ENCODE results near the gene ADGRL4.

ADGRL4 gene

GRCh38 chr1:78840453-78841271 lies 165.9 kb downstream of the ADGRL4 start:
- Histone ChIP-seq H3K27ac (ENCODE audit: extremely low read depth, low read depth, low read length) (no peak overlapping the region), H3K4me1 (ENCODE audit: control insufficient read depth, insufficient read depth, low read length) (peaks cover 7% of the 10 kb centered on the region; the same call in 1 of the 2 replicates), H3K4me3 (ENCODE audit: low read depth, low read length) (no peak overlapping the region), H3K9me3 (ENCODE audit: control insufficient read depth, insufficient read depth, low read depth, low read length) (no peaks in the 10 kb centered on the region), H3K36me3 (ENCODE audit: control insufficient read depth in 2 of 2, insufficient read depth in 1 of 2, low read length in 2 of 2) (no peaks in the 10 kb centered on the region)
- CTCF ChIA-PET: interaction anchor here (0.6 to 1.7 kb wide), 9 partner anchors 13 to 803 kb away, joined by 3 to 12 read pairs (median 3); no protein-coding TSS in a partner anchor
- POLR2A ChIA-PET: no interaction called here
- TF ChIP-seq ZBTB44 (tag by site-specific recombination; IDR thresholded peaks at IDR 0.05): no peak
- TF ChIP-seq TRIM28 (IDR thresholded peaks at IDR 0.05; ENCODE audit: borderline replicate concordance, low read length): peak; percentile 49; the same call in 1 of the 2 replicates
- TF ChIP-seq OSR2 (tag by site-specific recombination; IDR thresholded peaks at IDR 0.05): peak; percentile 14; the same call in 1 of the 2 replicates
- no peak for TF ChIP-seq KLF9 (tag by site-specific recombination; IDR thresholded peaks at IDR 0.05; ENCODE audit: low read depth)
